Esophagus mucosa (tissue), 1 donor: ENCODE results near the gene PRSS50. TPM values are rescaled to one million over a fixed set of nuclear protein-coding genes. Genes with fewer than 3 reads are reported as not detected.
"Not testable (repeated sequence)": the region's sequence is repeated elsewhere in the genome, so short reads cannot be mapped to it uniquely, and the experiment has no call there.

Experiments
- ATAC-seq: fragments of 200-7000 bp; cut with Tn5 transposase; one replicate; pipeline ENCODE4 v1.9.1; 2020
- total RNA-seq: library from RNA; stranded (reverse); gene quantifications from one replicate; pipeline ENCODE4 v1.2.4, GENCODE V29; 2023
- donor health status: DM: yes; HTN: yes; CAD: no.

PRSS50 gene
- total RNA-seq, 1 donor from 2014 or later, result not detected

- no peak for ATAC-seq
Observed at GRCh38 chr3:46706771-46707582, 10.7 kb downstream of the PRSS50 start.

DNA sequence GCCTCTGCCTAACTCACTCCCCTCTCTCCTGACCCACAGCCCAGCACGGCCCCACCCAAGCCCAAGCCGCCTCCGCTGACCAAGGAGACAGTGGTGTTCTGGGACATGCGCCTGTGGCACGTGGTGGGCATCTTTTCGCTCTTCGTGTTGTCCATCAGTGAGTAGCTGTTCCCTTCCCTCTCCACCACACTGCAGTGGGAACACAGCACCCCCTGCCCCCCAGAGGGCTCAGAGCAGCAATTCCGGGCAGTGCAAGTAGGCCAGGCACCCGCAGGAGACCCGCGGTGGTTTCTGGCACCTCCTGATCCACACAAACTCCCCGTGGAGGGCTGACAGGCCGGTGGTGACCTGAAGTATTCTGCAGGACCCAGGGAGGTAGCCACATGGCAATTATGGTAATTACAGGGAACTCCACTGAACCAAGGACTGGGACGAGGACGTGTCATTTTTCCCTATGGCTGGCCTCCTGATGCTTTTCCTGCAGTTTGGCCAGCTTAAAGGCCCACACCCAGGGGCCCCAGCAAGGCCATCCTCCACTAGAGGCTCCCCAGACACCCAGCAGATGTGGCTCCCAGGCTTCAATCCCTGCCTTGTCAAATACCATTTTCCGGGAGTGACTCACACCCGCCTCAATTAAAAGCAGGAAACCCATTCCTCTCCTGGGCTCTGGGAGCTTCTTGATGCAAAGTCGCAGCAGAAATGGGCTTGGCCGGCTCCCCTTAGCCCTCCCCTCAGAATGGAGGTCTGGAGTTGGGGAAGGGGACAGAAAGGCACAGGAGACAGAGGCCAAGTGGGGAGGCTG is 11.7 kb downstream of the PRSS50 start:
- peak; percentile 40 for ATAC-seq

GRCh38 chr3:46705022-46705530 is 12.6 kb downstream of the PRSS50 start:
- peak; percentile 76 for ATAC-seq

DNA sequence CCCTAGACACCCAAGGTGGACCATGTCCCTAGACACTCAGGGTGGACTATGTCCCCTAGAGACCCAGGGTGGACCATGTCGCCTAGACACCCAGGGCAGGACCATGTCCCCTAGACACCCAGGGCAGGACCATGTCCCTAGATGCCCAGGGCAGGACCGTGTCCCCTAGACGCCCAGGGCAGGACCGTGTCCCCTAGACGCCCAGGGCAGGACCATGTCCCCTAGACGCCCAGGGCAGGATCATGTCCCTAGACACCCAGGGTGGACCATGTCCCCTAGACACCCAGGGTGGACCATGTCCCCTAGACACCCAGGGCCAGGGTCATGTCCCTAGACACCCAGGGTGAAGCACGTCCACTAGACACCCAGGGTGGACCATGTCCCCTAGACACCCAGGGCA is 13.3 kb downstream of the PRSS50 start:
- not testable (repeated sequence) for ATAC-seq

- no peak for ATAC-seq
Observed at GRCh38 chr3:46703013-46703520, 14.6 kb downstream of the PRSS50 start.

- ATAC-seq, result no peak
Observed at GRCh38 chr3:46702246-46703012, 15.2 kb downstream of the PRSS50 start.

DNA sequence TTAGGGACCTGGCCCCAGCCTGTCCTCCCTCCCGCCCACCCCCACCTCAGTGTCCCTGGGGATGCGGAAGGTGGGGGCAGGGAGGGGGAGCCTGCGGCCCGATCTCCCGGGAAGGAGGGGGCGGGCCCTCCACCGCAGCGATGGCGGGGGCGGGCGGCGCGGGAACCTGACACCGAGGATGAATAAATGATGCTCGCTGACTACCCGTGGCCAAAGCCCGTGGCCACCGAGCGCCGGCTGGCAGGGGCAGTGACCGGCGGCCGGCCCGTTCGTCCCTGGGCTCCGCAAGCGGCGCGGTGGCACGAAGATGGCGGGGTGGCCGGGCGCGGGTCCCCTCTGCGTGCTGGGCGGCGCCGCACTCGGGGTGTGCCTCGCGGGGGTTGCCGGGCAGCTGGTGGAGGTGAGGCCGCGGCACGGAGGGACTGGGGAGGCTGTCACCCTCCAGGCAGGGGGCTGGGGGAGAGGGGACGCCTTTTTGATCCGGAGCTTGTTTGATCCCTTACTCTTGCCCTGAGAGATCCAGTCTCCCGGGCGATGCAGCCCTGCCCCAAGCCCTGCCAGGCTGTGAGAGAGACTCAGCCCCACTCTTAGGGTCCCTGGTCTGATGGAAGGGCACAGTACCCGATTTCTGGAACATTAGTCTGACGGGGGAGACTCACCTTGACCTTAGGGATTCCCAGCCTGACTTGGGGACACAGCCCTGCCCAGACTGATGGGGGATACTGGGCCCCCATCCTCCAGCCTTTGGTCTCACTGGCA is 16.3 kb downstream of the PRSS50 start, which contains the start of gene TMIE:
TSS of gene TMIE (plus strand) at position 212 of the 759 bp plus-strand sequence. CDS start at position 308, 96 bp downstream.
- ATAC-seq, result no peak

GRCh38 chr3:46700772-46701171 is 16.9 kb downstream of the PRSS50 start:
- no peak for ATAC-seq

- peak; percentile 12 for ATAC-seq
Observed at GRCh38 chr3:46699676-46700523, 17.8 kb downstream of the PRSS50 start.

DNA sequence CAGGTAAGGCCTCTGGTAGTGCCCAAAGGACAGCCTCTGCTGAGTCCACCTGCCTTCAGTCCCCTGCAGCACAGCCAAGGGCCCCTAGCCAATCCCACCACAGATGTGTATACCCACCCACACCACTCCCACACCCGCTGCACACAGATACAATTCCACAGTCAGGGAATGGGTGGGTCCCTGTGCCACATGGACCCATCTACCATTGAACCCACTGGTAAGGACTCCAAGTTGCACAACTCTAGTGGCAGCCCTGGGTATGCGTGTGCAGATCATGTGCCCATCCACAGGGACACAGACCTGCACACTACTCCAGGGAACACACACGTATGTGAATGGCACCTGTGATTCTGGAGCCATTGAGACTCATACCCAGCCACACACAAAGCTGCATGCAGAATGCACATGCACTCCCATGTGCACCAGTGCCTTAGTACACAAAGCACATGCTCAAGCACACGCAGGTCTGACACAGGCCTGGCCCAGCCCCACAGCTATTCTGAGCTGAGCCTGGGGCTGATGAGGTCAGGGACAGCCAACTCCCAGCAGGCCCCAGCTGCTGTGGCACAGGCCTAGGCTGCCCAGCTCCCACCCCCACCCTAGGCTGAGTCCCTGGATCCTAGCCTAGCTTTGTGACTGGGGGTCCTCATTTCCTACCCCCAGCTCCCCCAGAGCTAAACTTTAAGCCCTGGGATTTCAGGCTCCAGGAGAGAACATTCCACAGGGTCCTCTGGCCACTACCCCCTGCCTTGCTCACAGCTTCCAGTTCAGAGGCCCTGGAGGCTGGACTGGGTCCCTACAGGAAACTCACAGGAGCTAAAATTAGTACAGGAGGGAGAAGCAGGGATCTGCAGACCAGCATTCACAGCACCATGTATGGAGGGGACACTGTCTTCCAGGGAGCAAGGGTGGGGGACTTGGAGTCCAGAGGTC is 21.4 kb downstream of the PRSS50 start:
- peak; percentile 40 for ATAC-seq

DNA sequence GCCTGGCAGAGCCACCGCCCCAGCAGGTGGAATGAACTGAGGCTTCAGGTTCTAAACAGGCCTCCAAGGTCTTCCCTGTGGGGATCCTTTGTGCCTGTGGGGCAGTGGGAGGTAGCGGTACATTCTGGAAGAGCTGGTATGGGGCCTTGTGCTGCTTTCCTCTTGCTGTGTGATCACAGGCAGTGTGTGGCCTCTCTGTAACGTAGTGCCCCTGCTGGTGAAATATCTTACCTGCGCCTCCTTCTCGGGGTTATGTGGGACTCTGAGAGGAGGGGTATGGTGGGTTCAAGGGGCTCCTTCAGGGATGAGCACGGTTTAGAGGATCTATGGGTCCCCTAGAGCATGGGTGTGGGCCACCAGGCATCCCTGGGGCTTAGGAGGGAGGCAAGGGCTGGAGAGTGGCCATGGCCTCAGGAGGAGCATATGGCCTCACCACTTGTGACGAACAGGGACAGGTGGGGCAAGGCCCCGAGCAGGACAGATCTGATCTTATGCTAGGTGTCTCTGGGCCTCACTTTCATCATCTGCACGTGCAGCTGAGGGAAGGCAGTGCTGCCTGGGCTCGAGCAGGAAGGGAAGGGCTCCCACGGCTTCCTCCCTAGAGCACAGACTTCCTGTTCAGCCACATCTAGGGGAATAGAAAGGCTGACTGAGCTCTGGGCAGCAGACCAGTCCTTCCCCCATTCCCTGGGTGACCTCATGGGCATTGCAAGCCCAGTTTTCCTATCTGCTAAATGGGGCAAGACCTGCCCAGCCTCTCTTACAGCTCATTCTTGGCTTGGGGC is 22.3 kb downstream of the PRSS50 start:
- peak; percentile 41 for ATAC-seq

DNA sequence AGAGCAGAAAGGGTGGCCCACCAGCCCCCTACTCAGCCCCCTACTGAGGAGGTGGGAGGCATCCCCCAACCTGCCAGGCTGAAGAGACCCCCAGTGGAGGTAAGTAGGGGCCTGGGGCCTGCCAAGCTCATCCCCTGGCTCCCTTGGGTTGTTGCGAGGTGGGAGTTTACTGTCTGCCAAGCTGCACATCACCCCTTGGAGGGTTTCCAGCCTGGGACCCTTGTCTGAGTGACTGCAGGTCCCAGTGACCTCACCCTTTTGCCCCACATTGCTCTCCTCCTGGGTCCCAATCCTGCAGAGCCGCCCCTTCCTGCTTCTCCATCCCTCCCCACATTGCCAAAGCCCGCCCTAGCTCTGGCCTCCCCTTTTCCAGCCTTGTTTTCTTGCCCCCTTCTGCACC is 23.1 kb downstream of the PRSS50 start:
- no peak for ATAC-seq

DNA sequence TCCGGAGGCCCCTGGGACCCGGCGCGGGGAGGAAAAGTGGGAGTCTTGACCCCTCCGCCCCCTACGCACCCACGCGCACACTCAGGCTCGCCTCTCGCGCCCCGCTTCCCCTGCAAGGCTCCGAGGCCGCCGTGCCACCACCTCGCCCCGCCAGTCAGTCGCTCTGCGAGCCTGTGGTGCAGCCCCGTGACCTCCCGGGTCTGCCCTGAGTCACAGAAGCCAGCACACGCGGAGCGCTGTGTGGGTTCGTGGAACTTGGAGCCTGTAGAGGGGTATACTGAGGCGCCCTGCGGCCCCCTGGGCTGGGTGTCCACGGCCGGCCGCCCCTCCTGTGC is 23.8 kb downstream of the PRSS50 start:
- peak; percentile 1 for ATAC-seq

GRCh38 chr3:46693038-46693891 is 24.4 kb downstream of the PRSS50 start, which contains the start of gene ALS2CL:
TSS of gene ALS2CL (minus strand) at chr3:46693679. CDS start at chr3:46689440, 4,239 bp downstream.
- ATAC-seq, result peak; percentile 64

DNA sequence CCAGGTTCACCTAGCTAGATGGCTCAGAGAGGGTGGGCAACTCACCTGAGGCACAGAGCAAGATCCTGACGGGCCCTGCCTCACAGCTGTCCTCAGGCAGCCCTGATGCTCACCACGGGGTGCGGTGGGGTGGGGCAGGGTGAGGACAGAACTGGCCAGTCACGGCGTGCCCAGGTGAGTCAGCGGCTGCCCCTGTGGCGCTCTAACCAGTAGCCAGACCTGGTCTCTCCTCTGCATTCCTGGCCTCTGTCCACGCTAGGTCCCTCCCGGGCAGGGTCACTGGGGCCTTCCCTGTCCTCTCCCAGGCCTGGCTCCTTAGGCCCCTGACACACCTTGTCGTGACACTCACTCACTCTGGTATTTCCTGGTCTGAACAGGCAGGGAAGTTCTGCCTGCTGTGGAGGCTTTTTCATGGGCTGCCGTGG is 25.1 kb downstream of the PRSS50 start:
- peak; percentile 77 for ATAC-seq

GRCh38 chr3:46690798-46691197 is 26.9 kb downstream of the PRSS50 start:
- ATAC-seq, result peak; percentile 39

DNA sequence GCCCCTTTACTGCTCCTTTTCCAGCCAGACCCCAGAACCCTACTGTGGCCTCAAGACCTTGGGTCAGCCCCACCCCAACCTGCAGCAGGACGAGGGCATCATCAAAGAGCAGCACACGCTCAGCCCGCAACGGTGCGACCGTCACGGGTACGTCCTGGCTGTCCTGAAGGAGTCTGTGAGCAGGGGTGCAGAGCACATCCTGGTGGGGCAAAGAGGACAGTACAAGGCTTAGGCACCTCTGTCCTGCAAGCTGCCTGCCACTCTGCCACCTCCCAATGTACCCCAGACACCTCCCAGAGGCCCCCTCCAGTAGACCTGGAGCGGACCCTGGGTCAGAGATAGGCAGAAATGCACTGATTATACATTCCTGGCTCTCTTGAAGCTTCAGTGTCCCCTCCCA is 32.2 kb downstream of the PRSS50 start:
- no peak for ATAC-seq

GRCh38 chr3:46684891-46685290 is 32.8 kb downstream of the PRSS50 start:
- no peak for ATAC-seq
